ENCODE data around the gene RNF169. TPM values are rescaled to one million over a fixed set of nuclear protein-coding genes. Genes with fewer than 3 reads are reported as not detected.

The RNF169 gene
- total and polyA plus RNA-seq, 2 donors (not counting 1 experiment from before 2014, with no cell fraction given), result 6.7 to 28.4 TPM

GRCh38 chr11:74730571-74731260, 17.9 kb upstream of the RNF169 start:
- Histone ChIP-seq H4K20me1 (ENCODE audit: control insufficient read depth, insufficient read depth, low read length, poor library complexity, severe bottlenecking) (no peaks in the 10 kb centered on the region), H2AFZ (ENCODE audit: insufficient read depth, low read depth, low read length, poor library complexity, severe bottlenecking) (no peak overlapping the region), H3K4me1 (ENCODE audit: control insufficient read depth in 2 of 2, insufficient read depth in 2 of 2, low read length in 2 of 2) (peaks cover 6 to 7% of the 10 kb centered on the region in 2 donors), H3K9ac (ENCODE audit: low read length) (no peak overlapping the region), H3K36me3 (replicated peaks in 1 of 2; ENCODE audit: control extremely low read depth in 1 of 2, control insufficient read depth in 1 of 2, extremely low read depth in 1 of 2, insufficient read depth in 2 of 2, low read length in 1 of 2) (no peaks in the 10 kb centered on the region), H3K4me2 (replicated peaks; ENCODE audit: low read depth, low read length, poor library complexity, severe bottlenecking) (no peak overlapping the region), H3K9me3 (ENCODE audit: control extremely low read depth in 1 of 3, control insufficient read depth in 2 of 3, insufficient read depth in 1 of 3, low read length in 2 of 3) (no peaks in the 10 kb centered on the region), H3K27ac (ENCODE audit: low read length in 2 of 2) (no peak overlapping the region), H3K4me3 (ENCODE audit: control extremely low read depth in 1 of 5, extremely low read depth in 1 of 5, insufficient read depth in 1 of 5, low read depth in 2 of 5, low read length in 4 of 5) (no peak overlapping the region), H3K79me2 (ENCODE audit: control insufficient read depth, insufficient read depth, low read length) (no peaks in the 10 kb centered on the region), H3K27me3 (replicated peaks in 1 of 4; ENCODE audit: control extremely low read depth in 1 of 4, control insufficient read depth in 3 of 4, insufficient read depth in 4 of 4, low read length in 3 of 4) (peaks cover 0 to 37% (median 22%) of the 10 kb centered on the region in 4 experiments)
- intact Hi-C loops (cut with micrococcal nuclease), result no loop called here
- peaks cover 10% of the 10 kb centered on the region for H3K4me1 Mint-ChIP-seq
- no peaks in the 10 kb centered on the region for H3K9me3 Mint-ChIP-seq (ENCODE audit: insufficient read depth)
- no peak overlapping the region for H3K27ac Mint-ChIP-seq
- 5% methylated on average over 40 of the region's 40 CpGs for WGBS (ENCODE audit: insufficient coverage)
- TF ChIP-seq CTCF (IDR thresholded peaks at IDR 0.05), result no peak
- TF ChIP-seq EZH2 (IDR thresholded peaks at IDR 0.05; ENCODE audit: borderline replicate concordance, insufficient read depth, low read depth, low read length, poor library complexity, severe bottlenecking), result no peak
- DNase-seq, result no peak
- no peak for ATAC-seq (ENCODE audit: low read depth)
- H3K4me3 Mint-ChIP-seq, result peak overlapping the region; percentile 31
- peaks cover 57% of the 10 kb centered on the region for H3K27me3 Mint-ChIP-seq
- POLR2A ChIA-PET, result no interaction called here
- CTCF ChIA-PET, result no interaction called here

GRCh38 chr11:74731301-74732094, 17.2 kb upstream of the RNF169 start, which contains the start of gene CHRDL2:
Gene CHRDL2, minus strand, starts transcription at chr11:74731426. Its CDS starts 538 bp downstream, at chr11:74730888.
- Histone ChIP-seq H3K4me3 (ENCODE audit: control extremely low read depth in 1 of 5, extremely low read depth in 1 of 5, insufficient read depth in 1 of 5, low read depth in 2 of 5, low read length in 4 of 5) (no peak within 1 kb of the TSS), H4K20me1 (ENCODE audit: control insufficient read depth, insufficient read depth, low read length, poor library complexity, severe bottlenecking) (no peaks in the 10 kb centered on the region), H3K4me1 (ENCODE audit: control insufficient read depth in 2 of 2, insufficient read depth in 2 of 2, low read length in 2 of 2) (peaks cover 6 to 7% of the 10 kb centered on the region in 2 donors), H3K79me2 (ENCODE audit: control insufficient read depth, insufficient read depth, low read length) (no peaks in the 10 kb centered on the region), H2AFZ (ENCODE audit: insufficient read depth, low read depth, low read length, poor library complexity, severe bottlenecking) (no peak within 1 kb of the TSS), H3K36me3 (replicated peaks in 1 of 2; ENCODE audit: control extremely low read depth in 1 of 2, control insufficient read depth in 1 of 2, extremely low read depth in 1 of 2, insufficient read depth in 2 of 2, low read length in 1 of 2) (no peaks in the 10 kb centered on the region), H3K9me3 (ENCODE audit: control extremely low read depth in 1 of 3, control insufficient read depth in 2 of 3, insufficient read depth in 1 of 3, low read length in 2 of 3) (no peaks in the 10 kb centered on the region), H3K9ac (ENCODE audit: low read length) (no peak within 1 kb of the TSS), H3K27ac (ENCODE audit: low read length in 2 of 2) (no peak within 1 kb of the TSS), H3K27me3 (replicated peaks in 1 of 4; ENCODE audit: control extremely low read depth in 1 of 4, control insufficient read depth in 3 of 4, insufficient read depth in 4 of 4, low read length in 3 of 4) (peaks cover 0 to 29% (median 23%) of the 10 kb centered on the region in 4 experiments), H3K4me2 (replicated peaks; ENCODE audit: low read depth, low read length, poor library complexity, severe bottlenecking) (peak within 1 kb of the TSS; percentile 54)
- DNase-seq (no peak), ATAC-seq (ENCODE audit: low read depth) (no peak)
- WGBS (ENCODE audit: insufficient coverage), result 7% methylated on average over 64 of the region's 69 CpGs
- ChIA-PET POLR2A (no interaction called here), CTCF (interaction anchor here (0.6 to 0.8 kb wide), 2 partner anchors 27 to 29 kb away, joined by 3 read pairs; no protein-coding TSS in a partner anchor)
- H3K4me3 Mint-ChIP-seq, result peak within 1 kb of the TSS; percentile 31
- peaks cover 10% of the 10 kb centered on the region for H3K4me1 Mint-ChIP-seq
- intact Hi-C loops (cut with micrococcal nuclease), result no loop called here
- H3K27ac Mint-ChIP-seq, result no peak within 1 kb of the TSS
- peaks cover 56% of the 10 kb centered on the region for H3K27me3 Mint-ChIP-seq
- no peaks in the 10 kb centered on the region for H3K9me3 Mint-ChIP-seq (ENCODE audit: insufficient read depth)
- TF ChIP-seq CTCF (IDR thresholded peaks at IDR 0.05) (no peak), EZH2 (IDR thresholded peaks at IDR 0.05; ENCODE audit: borderline replicate concordance, insufficient read depth, low read depth, low read length, poor library complexity, severe bottlenecking) (no peak)
